Hepatocyte (in vitro differentiated cells): ENCODE results near the gene CXCL3. TPM values are rescaled to one million over a fixed set of nuclear protein-coding genes. Genes with fewer than 3 reads are reported as not detected.

Source experiments
- DNase-seq: peaks from one replicate; pipeline ENCODE4 v3.0.0-alpha.2; 2016; ENCODE audit warnings: low spot score
- H2AFZ ChIP-seq: fragments of 200-600 bp; sonication (generic); 2 replicates; pipeline ENCODE4 v1.6.0; 2016; ENCODE audit warnings: antibody characterized with exemption, mild to moderate bottlenecking
- H3K27ac ChIP-seq: fragments of 200-600 bp; sonication (generic); 2 replicates; pipeline ENCODE4 v1.5.1; 2016; ENCODE audit warnings: mild to moderate bottlenecking
- H3K27me3 ChIP-seq: fragments of 200-600 bp; sonication (generic); 2 replicates; pipeline ENCODE4 v1.6.1; 2016
- H3K36me3 ChIP-seq: fragments of 200-600 bp; sonication (generic); replicated peaks from 2 replicates; pipeline ENCODE4 v1.5.1; 2016; ENCODE audit warnings: low read depth; ENCODE audit not compliant: insufficient read depth
- H3K4me1 ChIP-seq: fragments of 200-600 bp; sonication (generic); 2 replicates; pipeline ENCODE4 v1.5.1; 2016; ENCODE audit warnings: mild to moderate bottlenecking, moderate library complexity; ENCODE audit not compliant: insufficient read depth
- H3K4me2 ChIP-seq: fragments of 200-600 bp; sonication (generic); 2 replicates; pipeline ENCODE4 v1.6.0; 2016
- H3K4me3 ChIP-seq: fragments of 200-600 bp; sonication (generic); 2 replicates; pipeline ENCODE4 v1.5.1; 2016; ENCODE audit warnings: mild to moderate bottlenecking
- H3K79me2 ChIP-seq: fragments of 200-600 bp; sonication (generic); 2 replicates; pipeline ENCODE4 v1.6.0; 2017; ENCODE audit warnings: mild to moderate bottlenecking
- H3K9me2 ChIP-seq: fragments of 200-600 bp; sonication (generic); replicated peaks from 2 replicates; pipeline ENCODE4 v1.6.0; 2017; ENCODE audit warnings: mild to moderate bottlenecking; ENCODE audit not compliant: insufficient read depth
- H3K9me3 ChIP-seq: fragments of 200-600 bp; sonication (generic); 2 replicates; pipeline ENCODE4 v1.5.1; 2016; ENCODE audit warnings: low read depth, mild to moderate bottlenecking
- H4K20me1 ChIP-seq: fragments of 200-600 bp; sonication (generic); 2 replicates; pipeline ENCODE4 v1.6.0; 2016; ENCODE audit warnings: mild to moderate bottlenecking; ENCODE audit not compliant: insufficient read depth, poor library complexity, severe bottlenecking
- CTCF ChIP-seq: fragments of 200-600 bp; sonication (generic); IDR thresholded peaks from 2 replicates; pipeline ENCODE4 v1.5.1; 2016; ENCODE audit warnings: antibody characterized with exemption, mild to moderate bottlenecking; ENCODE audit not compliant: poor library complexity
- EZH2 ChIP-seq: fragments of 200-600 bp; sonication (generic); IDR thresholded peaks from 2 replicates; pipeline ENCODE4 v1.6.1; 2016; ENCODE audit warnings: antibody characterized with exemption, mild to moderate bottlenecking, borderline replicate concordance
- EZH2phosphoT487 ChIP-seq: fragments of 200-600 bp; sonication (generic); IDR thresholded peaks from one replicate; pipeline ENCODE4 v1.6.1; 2018; ENCODE audit warnings: antibody characterized with exemption, mild to moderate bottlenecking, low read depth, moderate library complexity; ENCODE audit not compliant: unreplicated experiment, severe bottlenecking
- WGBS: methylation state at CpG from one replicate; pipeline ENCODE4 v1.1.6; 2016; ENCODE audit warnings: low lambda C conversion rate; ENCODE audit errors: missing lambda C conversion rate; 5-methylcytosine and 5-hydroxymethylcytosine counted together
- polyA plus RNA-seq: library from polyadenylated mRNA; unstranded; fragments of >200 nt; fragmentation: Nextera tagmentation; extraction: Ambion mirVana; gene quantifications from 2 replicates; pipeline ENCODE4 v1.2.1, GENCODE V29; 2016
- total RNA-seq: library from RNA; depleted of rRNA; stranded (reverse); fragments of >200 nt; gene quantifications from 2 replicates; pipeline ENCODE4 v1.2.3, GENCODE V29; 2014

The CXCL3 gene
- total RNA-seq (12.9 and 16.1 TPM in 2 replicates), polyA plus RNA-seq (77.1 and 92.1 TPM in 2 replicates)

- H4K20me1 ChIP-seq = no peaks in the 10 kb centered on the region
- TF ChIP-seq CTCF = peak; percentile 52
- no peak for TF ChIP-seq EZH2phosphoT487
- no peak for TF ChIP-seq EZH2
- H3K27ac ChIP-seq = peak within 1 kb of the TSS; percentile 77
- DNase-seq = peak; percentile 83
- no peaks in the 10 kb centered on the region for H3K4me1 ChIP-seq
- H3K4me3 ChIP-seq = peak within 1 kb of the TSS; percentile 90
- H3K79me2 ChIP-seq = no peaks in the 10 kb centered on the region
- H3K9me3 ChIP-seq = no peaks in the 10 kb centered on the region
- H3K9me2 ChIP-seq = no peaks in the 10 kb centered on the region
- H3K4me2 ChIP-seq = peak within 1 kb of the TSS; percentile 87
- WGBS = 2% methylated on average over 49 of the region's 64 CpGs
- no peaks in the 10 kb centered on the region for H3K36me3 ChIP-seq
- peak within 1 kb of the TSS; percentile 89 for H2AFZ ChIP-seq
- H3K27me3 ChIP-seq = peaks cover 9% of the 10 kb centered on the region
Measured at GRCh38 chr4:74038425-74039314, at the start of gene CXCL3. CXCL3 (minus strand) TSS chr4:74038689; CDS start chr4:74038611, 78 bp downstream.

- Histone ChIP-seq H3K9me3 (no peaks in the 10 kb centered on the region), H2AFZ (no peak overlapping the region), H3K9me2 (no peaks in the 10 kb centered on the region), H3K4me1 (peaks cover under 1% of the 10 kb centered on the region), H3K4me2 (no peak overlapping the region), H3K36me3 (no peaks in the 10 kb centered on the region), H4K20me1 (no peaks in the 10 kb centered on the region), H3K27ac (no peak overlapping the region), H3K79me2 (no peaks in the 10 kb centered on the region), H3K27me3 (no peaks in the 10 kb centered on the region), H3K4me3 (no peak overlapping the region)
- TF ChIP-seq CTCF = no peak
- no peak for TF ChIP-seq EZH2phosphoT487
- no peak for TF ChIP-seq EZH2
- no peak for DNase-seq
Measured at GRCh38 chr4:74087481-74087880, 49.0 kb upstream of the CXCL3 start.

- no peaks in the 10 kb centered on the region for H3K27me3 ChIP-seq
- WGBS = 81% methylated on average over 4 of the region's 4 CpGs
- H2AFZ ChIP-seq = no peak overlapping the region
- TF ChIP-seq EZH2phosphoT487 = no peak
- TF ChIP-seq CTCF = no peak
- no peak for TF ChIP-seq EZH2
- H4K20me1 ChIP-seq = no peaks in the 10 kb centered on the region
- H3K4me3 ChIP-seq = no peak overlapping the region
- H3K9me2 ChIP-seq = no peaks in the 10 kb centered on the region
- no peaks in the 10 kb centered on the region for H3K9me3 ChIP-seq
- no peak overlapping the region for H3K27ac ChIP-seq
- DNase-seq = no peak
- H3K36me3 ChIP-seq = no peaks in the 10 kb centered on the region
- H3K4me1 ChIP-seq = no peaks in the 10 kb centered on the region
- H3K79me2 ChIP-seq = no peaks in the 10 kb centered on the region
- no peak overlapping the region for H3K4me2 ChIP-seq
Measured at GRCh38 chr4:74085669-74086068, 47.2 kb upstream of the CXCL3 start.
